ENCODE results near the gene PATZ1.
"Not testable (repeated sequence)": the region's sequence is repeated elsewhere in the genome, so short reads cannot be mapped to it uniquely, and the experiment has no call there.

The PATZ1 gene
- 44.7 to 62.5 (median 56.5) reads per million in 4 donors for total RNA-seq

DNA sequence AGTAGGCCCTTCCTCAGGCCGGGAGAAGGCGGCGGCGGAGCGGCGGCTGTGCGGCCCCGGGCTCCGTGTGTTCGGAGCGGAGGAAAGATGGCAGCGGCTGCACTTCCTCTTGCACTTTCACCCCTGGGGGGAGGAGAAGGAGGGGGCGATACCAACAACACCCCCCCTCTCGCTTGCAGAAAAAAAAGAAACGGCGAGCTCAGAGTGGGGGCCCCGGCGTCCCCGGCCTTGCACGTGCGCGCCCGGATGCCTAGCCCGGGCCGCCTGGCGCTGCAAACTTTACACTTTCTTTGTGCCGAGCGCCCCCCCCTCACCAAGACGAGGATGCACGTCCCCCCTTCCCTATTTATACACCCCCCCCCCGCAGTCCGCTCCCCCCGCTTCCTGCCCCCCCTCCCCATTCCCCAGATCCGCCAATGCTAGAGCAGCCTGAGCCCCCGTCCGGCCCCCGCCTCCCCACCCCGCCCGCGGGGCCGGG, at the start of gene PATZ1:
TSS of gene PATZ1 (minus strand) at position 92 of the 478 bp plus-strand sequence. CDS start 744 bp downstream, outside the sequence.
- peak; percentile 64 to 84 (median 76) for DNase-seq

DNA sequence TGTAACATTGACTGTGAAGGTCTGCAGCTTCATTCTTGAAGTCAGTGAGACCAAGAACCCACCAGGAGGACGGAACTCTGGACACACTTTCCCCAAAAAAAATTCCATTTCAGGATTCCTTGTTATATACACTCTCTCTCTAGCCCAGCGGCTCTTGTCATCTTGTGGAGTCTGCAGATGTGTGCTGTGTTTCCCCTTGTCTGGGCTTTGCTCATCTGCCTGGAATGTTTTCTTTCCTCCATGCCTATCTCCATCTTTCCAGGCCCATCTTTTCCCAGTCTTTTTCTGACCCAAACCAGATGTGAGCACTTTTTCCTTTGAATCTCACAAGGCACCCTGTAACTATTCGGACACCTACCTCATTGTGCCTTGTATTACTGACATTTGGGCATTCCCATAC, 48.2 kb upstream of the PATZ1 start:
- DNase-seq = no peak

GRCh38 chr22:31393893-31394292, 47.7 kb upstream of the PATZ1 start:
- DNase-seq = no peak

- DNase-seq = not testable (repeated sequence)
Measured at GRCh38 chr22:31378651-31379050, 32.5 kb upstream of the PATZ1 start.

GRCh38 chr22:31378123-31378522, 32.0 kb upstream of the PATZ1 start:
- no peak for DNase-seq

- DNase-seq = no peak
Measured at GRCh38 chr22:31377612-31378011, 31.5 kb upstream of the PATZ1 start.

DNA sequence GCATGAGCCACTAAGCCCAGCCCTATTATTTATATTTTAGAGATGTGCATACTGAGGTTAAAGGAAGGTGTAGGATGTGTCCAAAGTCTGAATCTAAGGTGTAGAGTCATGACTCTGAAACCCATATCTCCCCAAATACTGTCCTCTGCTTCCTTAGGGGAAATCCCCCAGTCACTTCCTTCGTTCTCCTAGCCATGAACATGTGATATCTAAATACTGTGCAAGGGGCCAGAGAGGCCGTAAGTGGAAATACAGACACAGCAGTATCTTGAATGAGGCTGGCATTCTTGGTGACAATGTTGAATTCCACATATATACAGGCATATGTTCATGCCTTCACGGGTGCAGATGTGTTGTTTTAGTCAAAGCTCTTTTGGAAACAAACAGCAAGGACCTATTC, 21.3 kb upstream of the PATZ1 start:
- DNase-seq = no peak

GRCh38 chr22:31363885-31364465, 17.8 kb upstream of the PATZ1 start:
- DNase-seq = no peak

GRCh38 chr22:31361743-31362142, 15.6 kb upstream of the PATZ1 start:
- DNase-seq = no peak

GRCh38 chr22:31360029-31360428, 13.9 kb upstream of the PATZ1 start:
- DNase-seq = no peak

GRCh38 chr22:31354515-31354914, 8.4 kb upstream of the PATZ1 start:
- DNase-seq = no peak

GRCh38 chr22:31350410-31350863, 4.3 kb upstream of the PATZ1 start:
- DNase-seq = no peak

GRCh38 chr22:31349960-31350359, 3.8 kb upstream of the PATZ1 start:
- DNase-seq = no peak

DNA sequence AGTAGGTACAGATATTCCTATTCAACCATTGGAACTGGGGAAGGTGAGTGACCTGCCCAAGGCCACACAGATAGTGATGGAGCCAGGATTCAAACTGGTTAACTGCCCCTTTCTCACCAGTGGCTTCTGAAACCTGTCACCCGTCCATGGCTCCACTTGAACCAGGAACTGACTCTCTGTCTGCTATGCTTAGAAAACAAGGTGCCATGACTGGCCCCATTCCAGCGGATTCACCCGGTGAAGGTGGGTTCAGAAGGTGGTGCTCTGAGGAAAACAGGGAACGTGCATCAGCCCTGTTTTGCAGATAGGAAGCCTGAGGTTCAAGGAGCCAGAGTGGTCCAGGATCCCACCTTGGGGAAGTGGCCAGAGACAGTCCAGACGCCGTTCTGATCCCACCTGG, 2.6 kb upstream of the PATZ1 start:
- no peak for DNase-seq

- not testable (repeated sequence) for DNase-seq
Measured at GRCh38 chr22:31348009-31348337, 1.8 kb upstream of the PATZ1 start.

DNA sequence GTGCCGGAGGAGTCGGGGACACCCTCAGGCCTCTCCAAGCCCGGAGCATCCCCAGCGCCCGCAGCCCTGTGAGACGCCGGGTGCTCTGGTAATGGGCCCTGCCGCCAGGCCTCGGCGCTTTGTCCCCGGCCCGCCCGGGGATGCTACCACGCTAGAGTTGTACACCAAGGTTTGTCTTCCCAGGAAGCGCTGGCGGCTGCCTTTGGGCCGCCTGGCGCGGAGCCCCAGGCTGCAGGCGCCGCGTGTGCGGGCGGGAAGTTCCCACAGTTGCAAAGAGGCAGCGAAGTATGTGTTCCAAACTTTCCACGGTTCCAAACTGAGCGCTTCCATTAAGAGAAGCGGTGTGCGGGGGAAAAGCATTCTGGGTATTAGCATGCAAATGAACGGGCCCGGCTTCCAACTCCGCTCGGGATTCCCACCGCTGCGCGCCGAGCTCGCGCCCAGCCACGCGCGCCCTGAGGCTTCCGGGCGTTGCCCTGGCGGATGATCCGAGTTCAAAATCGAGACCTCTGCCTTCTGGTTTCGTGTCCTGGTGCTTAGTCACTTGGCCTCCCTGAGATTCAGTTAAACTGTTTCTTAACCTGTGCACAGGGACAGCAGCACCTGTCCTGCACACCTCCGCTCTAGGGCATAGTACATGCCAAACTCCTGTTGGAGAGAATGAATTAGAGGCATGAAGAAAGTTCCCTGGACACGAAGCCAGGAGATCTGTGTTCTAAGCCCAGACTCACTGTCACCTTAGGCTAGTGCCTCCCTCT, 1.3 kb upstream of the PATZ1 start:
- peak; percentile 17 to 62 (median 39) for DNase-seq

DNA sequence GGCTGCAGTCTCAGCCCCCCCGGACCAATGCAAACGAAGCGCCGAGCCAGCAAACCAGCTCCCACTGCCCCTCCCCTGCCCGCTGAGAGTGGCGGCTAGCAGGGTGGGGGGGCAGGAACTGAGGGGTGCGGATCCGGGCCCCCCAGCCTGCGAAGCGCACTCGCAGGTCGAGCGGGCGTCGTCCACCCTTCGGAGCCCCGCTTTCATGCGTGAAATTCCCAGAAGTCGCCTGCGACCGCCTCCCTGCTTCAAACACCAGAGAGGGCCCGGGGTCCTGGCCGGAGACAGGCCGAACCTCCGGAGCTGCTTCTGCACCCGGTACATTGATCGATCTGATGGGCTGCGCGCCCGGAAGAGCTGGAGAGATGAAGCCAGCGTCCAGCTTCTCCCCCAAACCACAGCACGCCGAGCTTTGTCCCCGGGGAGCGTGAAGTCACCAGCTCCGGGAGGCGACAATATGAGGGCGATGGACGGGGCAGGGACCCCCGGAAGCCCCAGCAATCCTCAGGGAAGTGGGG, 646 bp upstream of the PATZ1 start:
- peak; percentile 17 to 48 (median 31) for DNase-seq

DNA sequence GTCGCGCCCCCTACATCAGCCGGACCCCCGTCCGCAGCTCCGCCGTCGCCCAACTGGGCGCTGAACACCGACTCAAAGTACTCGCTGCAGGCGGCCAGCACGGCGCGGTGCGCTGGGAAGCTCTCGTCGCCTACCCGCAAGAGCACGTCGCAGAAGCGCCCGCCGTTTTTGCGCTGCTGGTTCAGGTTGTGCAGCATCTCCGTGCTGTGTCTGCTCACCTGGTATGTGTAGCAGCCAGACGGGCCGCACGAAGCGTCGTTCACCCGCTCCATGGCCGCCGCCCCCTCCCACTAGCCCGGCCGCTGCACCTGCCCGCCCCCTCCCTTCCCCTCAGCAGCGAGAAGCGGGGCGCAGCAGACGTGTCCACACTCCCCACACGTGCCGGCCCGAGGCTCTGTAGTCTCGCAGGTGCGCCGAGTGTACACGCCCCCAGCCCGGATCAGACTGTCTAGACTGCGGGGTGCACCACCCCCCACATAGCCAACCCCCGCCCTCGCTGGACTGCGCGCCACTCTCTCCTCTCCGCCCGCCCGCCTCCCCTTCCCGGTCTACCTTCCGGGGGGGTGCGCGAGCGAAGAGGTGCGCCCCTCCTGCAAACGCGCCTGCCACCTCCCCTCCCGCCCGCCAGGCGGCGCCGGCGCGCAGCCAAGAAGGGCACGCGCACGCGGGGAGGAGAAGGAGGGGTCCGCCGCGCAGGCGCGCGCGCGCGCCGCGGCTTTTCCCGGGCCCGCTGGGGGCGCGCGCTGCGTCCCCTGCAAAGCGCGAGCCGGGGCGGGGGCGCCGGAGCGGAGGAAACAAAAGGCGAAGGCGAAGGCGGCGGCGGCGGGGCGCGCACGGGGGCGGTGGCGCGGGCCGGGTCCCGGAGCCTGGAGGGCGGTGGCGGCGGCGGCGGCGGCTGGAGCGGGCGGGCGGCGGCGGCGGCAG, 553 bp downstream of the PATZ1 start:
- DNase-seq = peak; percentile 83 to 93 (median 89)

DNA sequence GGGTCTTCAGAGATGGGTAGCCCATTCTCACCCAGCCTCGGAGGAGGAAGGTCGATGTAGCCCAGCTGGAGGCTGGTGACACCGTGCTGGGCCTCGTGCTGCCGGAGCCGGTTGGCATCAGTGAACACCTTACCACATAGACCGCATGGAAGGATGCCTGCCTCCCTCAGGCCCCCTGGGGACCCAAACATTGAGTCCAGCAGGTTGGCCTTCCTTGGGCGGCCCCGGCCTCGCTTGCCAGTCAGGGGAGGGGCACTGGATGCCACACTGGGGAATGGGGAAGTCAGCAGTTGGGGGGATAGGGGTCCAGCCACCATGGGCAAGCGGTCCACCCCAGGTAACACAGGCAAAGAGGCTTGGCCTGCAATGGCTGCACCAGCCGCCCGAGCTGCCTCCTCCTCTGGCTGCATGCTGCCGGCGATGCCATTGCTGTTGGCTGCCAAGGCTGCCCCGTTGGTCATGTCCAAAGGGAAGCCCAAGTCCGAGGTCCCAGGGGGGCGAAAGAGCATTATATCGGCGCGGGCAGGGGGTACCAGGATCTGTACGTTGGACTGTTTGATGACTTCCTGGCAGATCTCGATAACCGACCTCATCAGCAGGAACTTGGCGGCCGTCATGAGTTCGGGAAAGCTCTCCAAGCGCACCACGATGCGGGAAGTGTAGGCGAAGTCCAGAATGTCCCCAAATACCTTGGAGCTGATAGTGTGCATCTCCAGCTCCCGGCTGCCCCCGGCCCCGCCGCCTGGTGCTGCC, 1.4 kb downstream of the PATZ1 start:
- peak in 4 of 5 donors; percentile 8 to 37 (median 21) for DNase-seq

- DNase-seq = peak in 2 of 5 donors; percentile 7 to 13
Measured at GRCh38 chr22:31344256-31344577, 1.9 kb downstream of the PATZ1 start.

- no peak for DNase-seq
Measured at GRCh38 chr22:31343235-31344191, 2.6 kb downstream of the PATZ1 start.
